ENCODE results near the gene C2CD2.

The C2CD2 gene

GRCh38 chr21:41976611-41977010 lies 22.8 kb upstream of the C2CD2 start:
- in situ Hi-C loops (cut with MboI; ENCODE audit: low sequenced_read_pairs, unreplicated experiment), result no loop called here
- TF ChIP-seq CTCF (IDR thresholded peaks at IDR 0.05; ENCODE audit: borderline replicate concordance, control extremely low read depth, extremely low read depth, insufficient read depth, missing control alignments), result no peak
- DNase-seq (ENCODE audit: low spot score), result peak; percentile 14

GRCh38 chr21:41975391-41976272 lies 21.8 kb upstream of the C2CD2 start:
- in situ Hi-C loops (cut with MboI; ENCODE audit: low sequenced_read_pairs, unreplicated experiment), result no loop called here
- no peak for TF ChIP-seq CTCF (IDR thresholded peaks at IDR 0.05; ENCODE audit: borderline replicate concordance, control extremely low read depth, extremely low read depth, insufficient read depth, missing control alignments)
- DNase-seq (ENCODE audit: low spot score), result peak; percentile 24

- in situ Hi-C loops (cut with MboI; ENCODE audit: low sequenced_read_pairs, unreplicated experiment), result no loop called here
- DNase-seq (ENCODE audit: low spot score), result peak; percentile 12
- TF ChIP-seq CTCF (IDR thresholded peaks at IDR 0.05; ENCODE audit: borderline replicate concordance, control extremely low read depth, extremely low read depth, insufficient read depth, missing control alignments), result no peak
These were observed 20.9 kb upstream of the C2CD2 start for GRCh38 chr21:41974752-41975053.

- no peak for TF ChIP-seq CTCF (IDR thresholded peaks at IDR 0.05; ENCODE audit: borderline replicate concordance, control extremely low read depth, extremely low read depth, insufficient read depth, missing control alignments)
- in situ Hi-C loops (cut with MboI; ENCODE audit: low sequenced_read_pairs, unreplicated experiment), result no loop called here
- DNase-seq (ENCODE audit: low spot score), result peak; percentile 69
These were observed 20.3 kb upstream of the C2CD2 start for GRCh38 chr21:41973861-41974751.

GRCh38 chr21:41973427-41973831 lies 19.6 kb upstream of the C2CD2 start:
- no peak for TF ChIP-seq CTCF (IDR thresholded peaks at IDR 0.05; ENCODE audit: borderline replicate concordance, control extremely low read depth, extremely low read depth, insufficient read depth, missing control alignments)
- peak; percentile 16 for DNase-seq (ENCODE audit: low spot score)

GRCh38 chr21:41972511-41973205 lies 18.8 kb upstream of the C2CD2 start:
- in situ Hi-C loops (cut with MboI; ENCODE audit: low sequenced_read_pairs, unreplicated experiment), result no loop called here
- DNase-seq (ENCODE audit: low spot score), result peak; percentile 12
- TF ChIP-seq CTCF (IDR thresholded peaks at IDR 0.05; ENCODE audit: borderline replicate concordance, control extremely low read depth, extremely low read depth, insufficient read depth, missing control alignments), result no peak

More at GRCh38 chr21:41973427-41973831, 19.6 kb upstream of the C2CD2 start:
- in situ Hi-C loops (cut with MboI; ENCODE audit: low sequenced_read_pairs, unreplicated experiment), result no loop called here
